NCI-H446 treated with DMSO at 0.1 percent for 48 hours (cell line): Measurements from ENCODE around the gene GPX5.

Source experiments
- DNase-seq: peaks from one replicate; lab custom pipeline; 2025; lab: John Stamatoyannopoulos, UW

Gene GPX5

GRCh38 chr6:28555136-28555535 is 29.5 kb downstream of the GPX5 start:
- no peak for DNase-seq

- DNase-seq: no peak
Measured at GRCh38 chr6:28558629-28559028, 32.9 kb downstream of the GPX5 start.

GRCh38 chr6:28563430-28564095 is 37.9 kb downstream of the GPX5 start:
- DNase-seq: no peak

GRCh38 chr6:28565823-28566526 is 40.3 kb downstream of the GPX5 start:
- DNase-seq: no peak

- DNase-seq: no peak
Measured at GRCh38 chr6:28566527-28567252, 41.0 kb downstream of the GPX5 start.

- no peak for DNase-seq
Measured at GRCh38 chr6:28567506-28567905, 41.8 kb downstream of the GPX5 start.

GRCh38 chr6:28568515-28569108 is 42.9 kb downstream of the GPX5 start:
- no peak for DNase-seq

- DNase-seq: no peak
Measured at GRCh38 chr6:28569748-28570147, 44.1 kb downstream of the GPX5 start.

- no peak for DNase-seq
Measured at GRCh38 chr6:28580475-28580874, 54.8 kb downstream of the GPX5 start.

GRCh38 chr6:28583463-28583862 is 57.8 kb downstream of the GPX5 start:
- DNase-seq: no peak
